CD14-positive monocyte (primary cell): ENCODE measurements around the gene COTL1. TPM values are rescaled to one million over a fixed set of nuclear protein-coding genes. Genes with fewer than 3 reads are reported as not detected.
A peak's percentile ranks its signal among the peaks of the same experiment; 100 is the strongest.

Experiments used
- DNase-seq, 3 donors: peaks; one replicate each; pipeline ENCODE4 v3.0.0-alpha.2; 2011 to 2022
- H2AFZ ChIP-seq: 2 replicates; pipeline ENCODE4 v1.6.0; 2012; ENCODE audit warnings: mild to moderate bottlenecking, low read depth, low read length, inconsistent platforms; ENCODE audit not compliant: insufficient read depth, poor library complexity, severe bottlenecking
- H3K27ac ChIP-seq, 2 donors: 1 replicate in 1 of 2; 2 replicates in 1 of 2; pipeline ENCODE4 v1.5.1; 2012 to 2013; ENCODE audit warnings: low read length in 2 of 2, control low read depth in 1 of 2, inconsistent platforms in 1 of 2, low read depth in 1 of 2, mild to moderate bottlenecking in 1 of 2
- H3K27me3 ChIP-seq, 2 donors: one replicate each; pipeline versions ENCODE4 v1.6.0 to v1.6.1; 2011 to 2013; ENCODE audit warnings: low read length in 2 of 2; ENCODE audit not compliant: control insufficient read depth in 2 of 2, insufficient read depth in 2 of 2
- H3K36me3 ChIP-seq, 2 donors: replicated peaks in 1 of 2; 1 replicate in 1 of 2; 2 replicates in 1 of 2; pipeline versions ENCODE4 v1.5.1 to v1.6.1; 2012 to 2013; ENCODE audit warnings: low read length in 2 of 2, control low read depth in 1 of 2, inconsistent platforms in 1 of 2, mild to moderate bottlenecking in 1 of 2; ENCODE audit not compliant: insufficient read depth in 2 of 2, control insufficient read depth in 1 of 2
- H3K4me1 ChIP-seq, 2 donors: 1 replicate in 1 of 2; 2 replicates in 1 of 2; pipeline versions ENCODE4 v1.5.1 to v1.6.1; 2012 to 2013; ENCODE audit warnings: low read length in 2 of 2, control low read depth in 1 of 2, inconsistent platforms in 1 of 2, mild to moderate bottlenecking in 1 of 2, moderate library complexity in 1 of 2; ENCODE audit not compliant: insufficient read depth in 2 of 2, control insufficient read depth in 1 of 2
- H3K4me2 ChIP-seq: replicated peaks from 2 replicates; pipeline ENCODE3; 2012; ENCODE audit warnings: low read length, moderate library complexity, mild to moderate bottlenecking; ENCODE audit not compliant: poor library complexity, severe bottlenecking; ENCODE audit errors: extremely low read depth
- H3K4me3 ChIP-seq, 3 experiments: fragments of 200-600 bp in 1 of 3; sonication (generic) in 1 of 3; replicated peaks in 1 of 3; 1 replicate in 2 of 3; 2 replicates in 1 of 3; pipeline ENCODE4 v1.5.1; 2011 to 2013; ENCODE audit warnings: low read length in 3 of 3, mild to moderate bottlenecking in 3 of 3, control low read depth in 2 of 3, low read depth in 2 of 3, inconsistent platforms in 1 of 3, moderate library complexity in 1 of 3
- H3K79me2 ChIP-seq: 2 replicates; pipeline ENCODE4 v1.6.0; 2012; ENCODE audit warnings: mild to moderate bottlenecking, control low read depth, inconsistent platforms, low read length, moderate library complexity; ENCODE audit not compliant: insufficient read depth
- H3K9ac ChIP-seq: 2 replicates; pipeline ENCODE4 v1.6.0; 2017; ENCODE audit warnings: low read length, mild to moderate bottlenecking; ENCODE audit not compliant: insufficient read depth, poor library complexity, severe bottlenecking
- H3K9me3 ChIP-seq, 2 donors: replicated peaks in 1 of 2; 1 replicate in 1 of 2; 2 replicates in 1 of 2; pipeline versions ENCODE4 v1.5.1 to v1.6.1; 2012 to 2013; ENCODE audit warnings: low read length in 2 of 2, control low read depth in 1 of 2; ENCODE audit not compliant: control insufficient read depth in 1 of 2, insufficient read depth in 1 of 2
- H4K20me1 ChIP-seq: 2 replicates; pipeline ENCODE4 v1.6.0; 2012; ENCODE audit warnings: mild to moderate bottlenecking, low read length, control low read depth, moderate library complexity; ENCODE audit not compliant: insufficient read depth
- H3K27ac Mint-ChIP-seq, 7 donors: one replicate each; pipeline ENCODE4 v1.8.0; 2020; ENCODE audit warnings: mild to moderate bottlenecking in 7 of 7, mixed read lengths in 7 of 7, moderate library complexity in 6 of 7, inconsistent platforms in 2 of 7
- H3K27me3 Mint-ChIP-seq, 3 donors: one replicate each; pipeline ENCODE4 v1.8.0; 2021 to 2022; ENCODE audit warnings: low read depth in 3 of 3, mild to moderate bottlenecking in 3 of 3, mixed read lengths in 3 of 3, moderate library complexity in 3 of 3, inconsistent platforms in 1 of 3
- H3K36me3 Mint-ChIP-seq, 2 donors: one replicate each; pipeline ENCODE4 v1.8.0; 2020; ENCODE audit warnings: mixed read lengths in 2 of 2, inconsistent platforms in 1 of 2, mild to moderate bottlenecking in 1 of 2
- H3K4me1 Mint-ChIP-seq: one replicate; pipeline ENCODE4 v1.8.0; 2020; ENCODE audit warnings: mild to moderate bottlenecking, mixed read lengths
- H3K4me3 Mint-ChIP-seq, 2 donors: one replicate each; pipeline ENCODE4 v1.8.0; 2020; ENCODE audit warnings: mild to moderate bottlenecking in 2 of 2, mixed read lengths in 2 of 2, moderate library complexity in 1 of 2
- H3K9me3 Mint-ChIP-seq, 7 donors: one replicate each; pipeline ENCODE4 v1.8.0; 2020 to 2022; ENCODE audit warnings: mixed read lengths in 7 of 7, mild to moderate bottlenecking in 6 of 7, moderate library complexity in 6 of 7, inconsistent platforms in 2 of 7
- WGBS: methylation state at CpG from one replicate; pipeline ENCODE4 v1.1.5; 2013; ENCODE audit warnings: missing lambda C conversion rate; ENCODE audit not compliant: insufficient coverage; 5-methylcytosine and 5-hydroxymethylcytosine counted together
- intact Hi-C, 2 donors: fragments of 100-400 bp; cut with micrococcal nuclease; formaldehyde crosslinking; loops; one replicate each; pipeline versions ENCODE4 v1.15.0 to v1.15.1; 2023
- polyA plus RNA-seq, 3 donors: library from polyadenylated mRNA; depleted of rRNA in 1 of 3; unstranded in 2 of 3; stranded (reverse) in 1 of 3; fragments of 300-500 nt in 2 of 3; fragments of >200 nt in 1 of 3; fragmentation: Illumina TruSeq in 2 of 3; gene quantifications; 1 replicate in 2 of 3; 2 replicates in 1 of 3; pipeline ENCODE4 v1.2.3, GENCODE V29; 2012 to 2021
- TF ChIP-seq, protein P1 (sequence below): fragments of 200-600 bp; IDR thresholded peaks from one replicate; pipeline ENCODE4 v1.8.0; 2022; ENCODE audit warnings: antibody characterized with exemption, mild to moderate bottlenecking

The COTL1 gene
- polyA plus RNA-seq, 3 donors, result 648 to 1,843 (median 1,643) TPM

DNA sequence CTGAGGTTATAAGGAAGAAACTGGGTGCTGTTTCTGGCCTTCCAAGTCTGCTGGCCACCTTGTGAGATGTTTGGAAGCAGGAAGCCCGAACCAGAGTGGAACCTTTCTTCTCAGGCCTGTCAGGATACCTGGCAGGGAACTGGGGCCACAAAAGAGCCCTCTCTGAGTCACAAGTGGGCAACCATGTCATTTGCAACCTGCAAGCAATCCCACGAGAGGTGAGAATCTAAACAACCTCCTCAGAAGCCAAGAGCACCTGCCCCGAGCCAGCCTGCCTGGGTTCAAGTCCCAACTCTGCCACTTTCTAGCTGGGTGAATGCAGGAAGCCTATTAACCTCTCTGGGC lies 3.3 kb downstream of the COTL1 start:
- intact Hi-C loops, result no loop called here
- Histone ChIP-seq H3K4me1 (peaks cover 70 to 77% of the 10 kb centered on the region in 2 donors), H3K4me3 (peak overlapping the region; percentile 66 to 100 (median 99)), H3K9ac (peak overlapping the region; percentile 92), H3K36me3 (peaks cover 62 to 73% of the 10 kb centered on the region in 2 donors), H3K9me3 (peaks cover 14 to 15% of the 10 kb centered on the region in 2 donors), H4K20me1 (peaks cover 80% of the 10 kb centered on the region), H3K79me2 (peaks cover 81% of the 10 kb centered on the region), H3K27me3 (no peaks in the 10 kb centered on the region), H3K27ac (peak overlapping the region; percentile 25 to 84), H2AFZ (no peak overlapping the region), H3K4me2 (peak overlapping the region; percentile 97)
- Mint-ChIP-seq H3K27ac (peak overlapping the region in 6 of 7 donors; percentile 73 to 98 (median 79)), H3K36me3 (peaks cover 69 to 74% of the 10 kb centered on the region in 2 donors), H3K4me1 (peaks cover 74% of the 10 kb centered on the region), H3K9me3 (peaks cover 13 to 21% (median 18%) of the 10 kb centered on the region in 7 donors), H3K4me3 (peak overlapping the region; percentile 98 to 99), H3K27me3 (no peaks in the 10 kb centered on the region)
- DNase-seq, result no peak
- WGBS, result 94% methylated on average over 3 of the region's 3 CpGs
- TF ChIP-seq, protein P1, sequence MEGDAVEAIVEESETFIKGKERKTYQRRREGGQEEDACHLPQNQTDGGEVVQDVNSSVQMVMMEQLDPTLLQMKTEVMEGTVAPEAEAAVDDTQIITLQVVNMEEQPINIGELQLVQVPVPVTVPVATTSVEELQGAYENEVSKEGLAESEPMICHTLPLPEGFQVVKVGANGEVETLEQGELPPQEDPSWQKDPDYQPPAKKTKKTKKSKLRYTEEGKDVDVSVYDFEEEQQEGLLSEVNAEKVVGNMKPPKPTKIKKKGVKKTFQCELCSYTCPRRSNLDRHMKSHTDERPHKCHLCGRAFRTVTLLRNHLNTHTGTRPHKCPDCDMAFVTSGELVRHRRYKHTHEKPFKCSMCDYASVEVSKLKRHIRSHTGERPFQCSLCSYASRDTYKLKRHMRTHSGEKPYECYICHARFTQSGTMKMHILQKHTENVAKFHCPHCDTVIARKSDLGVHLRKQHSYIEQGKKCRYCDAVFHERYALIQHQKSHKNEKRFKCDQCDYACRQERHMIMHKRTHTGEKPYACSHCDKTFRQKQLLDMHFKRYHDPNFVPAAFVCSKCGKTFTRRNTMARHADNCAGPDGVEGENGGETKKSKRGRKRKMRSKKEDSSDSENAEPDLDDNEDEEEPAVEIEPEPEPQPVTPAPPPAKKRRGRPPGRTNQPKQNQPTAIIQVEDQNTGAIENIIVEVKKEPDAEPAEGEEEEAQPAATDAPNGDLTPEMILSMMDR, result no peak

DNA sequence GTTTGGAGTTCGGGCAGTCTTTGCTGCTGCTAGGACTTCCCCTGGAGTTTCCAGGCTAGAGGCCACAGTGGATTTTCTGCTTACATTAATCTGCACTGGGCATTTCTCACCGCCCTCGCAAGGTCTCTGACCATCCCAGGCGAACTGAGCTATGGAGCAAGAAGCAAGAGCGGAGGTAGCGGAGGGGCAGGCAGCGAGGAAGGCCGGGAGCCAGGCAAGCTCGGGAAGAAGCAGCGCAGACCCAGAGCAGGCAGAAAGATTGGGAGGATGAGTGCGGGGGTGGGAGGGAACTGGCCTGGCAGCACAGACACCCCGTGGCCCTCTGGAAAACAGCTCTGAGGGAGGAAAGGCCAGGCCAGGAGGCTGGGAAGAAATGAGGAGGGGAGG lies 3.8 kb downstream of the COTL1 start:
- H3K27ac ChIP-seq, result peak overlapping the region; percentile 25 to 84
- H3K36me3 ChIP-seq, result peaks cover 67 to 79% of the 10 kb centered on the region in 2 donors
- H3K36me3 Mint-ChIP-seq, result peaks cover 75 to 80% of the 10 kb centered on the region in 2 donors
- peak overlapping the region; percentile 92 for H3K9ac ChIP-seq
- peak overlapping the region in 6 of 7 donors; percentile 74 to 98 (median 85) for H3K27ac Mint-ChIP-seq
- 90% methylated on average over 12 of the region's 12 CpGs for WGBS
- intact Hi-C loops, result no loop called here
- H3K4me1 ChIP-seq, result peaks cover 75 to 77% of the 10 kb centered on the region in 2 donors
- no peak overlapping the region for H2AFZ ChIP-seq
- no peaks in the 10 kb centered on the region for H3K27me3 Mint-ChIP-seq
- peak in 1 of 3 donors; percentile 55 for DNase-seq
- peak overlapping the region; percentile 97 for H3K4me2 ChIP-seq
- peaks cover 87% of the 10 kb centered on the region for H3K79me2 ChIP-seq
- peaks cover 84% of the 10 kb centered on the region for H4K20me1 ChIP-seq
- H3K4me3 Mint-ChIP-seq, result peak overlapping the region; percentile 98 to 99
- peaks cover 15 to 24% (median 18%) of the 10 kb centered on the region in 7 donors for H3K9me3 Mint-ChIP-seq
- H3K4me3 ChIP-seq, result peak overlapping the region in 2 of 3 experiments; percentile 99 to 100
- TF ChIP-seq, protein P1, result no peak
- no peaks in the 10 kb centered on the region for H3K27me3 ChIP-seq
- H3K4me1 Mint-ChIP-seq, result peaks cover 74% of the 10 kb centered on the region
- H3K9me3 ChIP-seq, result peaks cover 14 to 15% of the 10 kb centered on the region in 2 donors
